Nephron (organoid): Measurements from ENCODE around the gene SLFN12.

ENCODE experiments used
- H3K27ac Mint-ChIP-seq, 3 experiments: 2 replicates each; pipeline ENCODE4 v1.8.0; 2020; ENCODE audit warnings: mixed read lengths in 3 of 3, mild to moderate bottlenecking in 2 of 3, moderate library complexity in 1 of 3
- H3K27me3 Mint-ChIP-seq: 2 replicates; pipeline ENCODE4 v1.8.0; 2021; ENCODE audit warnings: low read depth, mild to moderate bottlenecking, moderate library complexity, mixed read lengths
- H3K36me3 Mint-ChIP-seq: 2 replicates; pipeline ENCODE4 v1.8.0; 2020; ENCODE audit warnings: low read depth, mixed read lengths
- H3K4me1 Mint-ChIP-seq: 2 replicates; pipeline ENCODE4 v1.8.0; 2020; ENCODE audit warnings: mixed read lengths
- H3K4me3 Mint-ChIP-seq, 3 experiments: 2 replicates each; pipeline ENCODE4 v1.8.0; 2020; ENCODE audit warnings: mild to moderate bottlenecking in 3 of 3, mixed read lengths in 3 of 3, moderate library complexity in 2 of 3
- H3K9me3 Mint-ChIP-seq: 2 replicates; pipeline ENCODE4 v1.8.0; 2020; ENCODE audit warnings: mixed read lengths
- TF ChIP-seq, protein P1 (sequence below), 3 experiments: fragments of 200-600 bp; sonication (generic); IDR thresholded peaks; one replicate each; pipeline ENCODE4 v1.5.0; 2021; ENCODE audit warnings: antibody characterized with exemption in 3 of 3; ENCODE audit not compliant: unreplicated experiment in 3 of 3

Gene SLFN12

DNA sequence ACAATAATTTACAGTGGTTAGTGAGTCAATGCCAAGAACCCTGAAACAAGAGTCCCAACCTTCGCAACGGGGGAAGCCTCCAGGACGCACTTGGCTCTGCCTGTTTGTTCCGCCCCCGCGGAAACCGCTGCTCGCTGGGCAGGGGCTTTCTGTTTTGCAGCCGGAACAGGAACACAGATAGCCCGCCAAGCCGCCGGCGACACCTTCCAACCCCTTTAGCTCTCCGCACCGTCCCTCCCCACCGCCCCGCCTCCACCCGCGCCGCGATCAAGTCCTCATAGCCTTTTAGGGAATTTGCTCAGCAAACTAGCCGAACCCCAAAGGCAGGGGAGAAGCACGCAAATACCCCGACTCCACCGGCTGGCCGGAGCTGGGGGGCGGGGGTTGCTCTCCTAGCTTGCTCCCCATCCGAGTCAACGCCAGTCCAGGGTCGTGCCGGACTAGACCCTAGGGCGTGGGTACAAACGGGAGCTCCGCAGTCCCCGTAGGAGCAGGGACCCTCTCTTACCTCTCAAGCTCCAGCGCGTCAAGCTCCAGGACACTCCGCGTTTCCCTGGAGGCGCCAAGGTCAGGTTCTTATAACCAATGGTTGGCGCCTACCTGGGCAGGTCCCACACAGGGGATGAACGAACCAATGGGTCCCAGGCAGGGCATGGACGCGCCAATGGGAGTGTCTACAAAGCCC is 16.1 kb upstream of the SLFN12 start, which contains the start of gene SLFN13:
SLFN13 (minus strand) TSS at position 553 of the 685 bp plus-strand sequence. CDS start 3,086 bp downstream, outside the sequence.
- H3K27me3 Mint-ChIP-seq, result peaks cover 79% of the 10 kb centered on the region
- peak within 1 kb of the TSS; percentile 80 to 82 (median 82) for H3K4me3 Mint-ChIP-seq
- H3K27ac Mint-ChIP-seq, result peak within 1 kb of the TSS; percentile 42 to 73 (median 60)
- H3K9me3 Mint-ChIP-seq, result peaks cover 3% of the 10 kb centered on the region
- TF ChIP-seq, protein P1, sequence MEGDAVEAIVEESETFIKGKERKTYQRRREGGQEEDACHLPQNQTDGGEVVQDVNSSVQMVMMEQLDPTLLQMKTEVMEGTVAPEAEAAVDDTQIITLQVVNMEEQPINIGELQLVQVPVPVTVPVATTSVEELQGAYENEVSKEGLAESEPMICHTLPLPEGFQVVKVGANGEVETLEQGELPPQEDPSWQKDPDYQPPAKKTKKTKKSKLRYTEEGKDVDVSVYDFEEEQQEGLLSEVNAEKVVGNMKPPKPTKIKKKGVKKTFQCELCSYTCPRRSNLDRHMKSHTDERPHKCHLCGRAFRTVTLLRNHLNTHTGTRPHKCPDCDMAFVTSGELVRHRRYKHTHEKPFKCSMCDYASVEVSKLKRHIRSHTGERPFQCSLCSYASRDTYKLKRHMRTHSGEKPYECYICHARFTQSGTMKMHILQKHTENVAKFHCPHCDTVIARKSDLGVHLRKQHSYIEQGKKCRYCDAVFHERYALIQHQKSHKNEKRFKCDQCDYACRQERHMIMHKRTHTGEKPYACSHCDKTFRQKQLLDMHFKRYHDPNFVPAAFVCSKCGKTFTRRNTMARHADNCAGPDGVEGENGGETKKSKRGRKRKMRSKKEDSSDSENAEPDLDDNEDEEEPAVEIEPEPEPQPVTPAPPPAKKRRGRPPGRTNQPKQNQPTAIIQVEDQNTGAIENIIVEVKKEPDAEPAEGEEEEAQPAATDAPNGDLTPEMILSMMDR (IDR thresholded peaks at IDR 0.05; ENCODE audit: unreplicated experiment in 3 of 3), result no peak
- no peaks in the 10 kb centered on the region for H3K4me1 Mint-ChIP-seq
- no peaks in the 10 kb centered on the region for H3K36me3 Mint-ChIP-seq

DNA sequence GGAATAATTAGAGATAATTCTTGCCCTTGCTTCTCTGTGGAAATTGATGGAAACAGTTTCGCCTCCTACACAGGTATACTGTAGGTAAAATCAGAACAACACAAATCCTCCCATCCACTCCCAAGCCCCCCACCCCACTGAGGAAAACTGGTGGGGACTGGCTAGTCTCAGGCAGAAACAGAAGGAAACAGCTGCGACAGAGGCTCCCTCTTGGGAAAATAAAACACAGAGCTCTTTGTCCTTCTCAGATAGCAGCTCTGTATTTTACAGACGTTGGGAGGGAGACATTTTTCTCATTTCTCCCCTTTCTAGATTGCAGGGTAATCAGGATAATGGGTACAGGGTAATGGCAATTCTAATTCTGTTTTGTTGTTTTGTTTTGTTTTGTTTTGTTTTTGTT is 15.2 kb upstream of the SLFN12 start:
- peak overlapping the region; percentile 40 to 76 (median 65) for H3K4me3 Mint-ChIP-seq
- peak overlapping the region; percentile 42 to 73 (median 60) for H3K27ac Mint-ChIP-seq
- peaks cover 3% of the 10 kb centered on the region for H3K9me3 Mint-ChIP-seq
- H3K4me1 Mint-ChIP-seq, result no peaks in the 10 kb centered on the region
- TF ChIP-seq, protein P1 (IDR thresholded peaks at IDR 0.05; ENCODE audit: unreplicated experiment in 3 of 3), result no peak
- H3K27me3 Mint-ChIP-seq, result peaks cover 70% of the 10 kb centered on the region
- no peaks in the 10 kb centered on the region for H3K36me3 Mint-ChIP-seq

DNA sequence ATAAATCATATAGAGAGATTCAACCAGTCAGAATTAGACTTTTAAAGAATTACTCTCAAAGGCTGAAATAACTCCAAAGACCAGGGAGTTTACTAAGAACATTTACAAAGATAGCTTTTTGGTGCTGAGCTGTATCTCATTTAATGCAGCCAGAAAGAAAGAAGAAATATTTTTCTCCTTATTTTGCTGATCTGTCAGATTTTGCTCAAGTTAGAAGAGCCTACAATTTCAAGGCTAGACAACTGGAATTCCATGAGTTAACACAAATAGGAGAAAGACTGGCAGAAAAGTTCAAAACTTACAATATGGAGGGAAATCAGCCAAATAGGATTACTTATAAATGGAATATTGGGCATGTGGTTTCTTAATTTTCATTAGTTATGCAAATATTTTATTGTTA is 6.1 kb upstream of the SLFN12 start:
- peaks cover 8% of the 10 kb centered on the region for H3K4me1 Mint-ChIP-seq

DNA sequence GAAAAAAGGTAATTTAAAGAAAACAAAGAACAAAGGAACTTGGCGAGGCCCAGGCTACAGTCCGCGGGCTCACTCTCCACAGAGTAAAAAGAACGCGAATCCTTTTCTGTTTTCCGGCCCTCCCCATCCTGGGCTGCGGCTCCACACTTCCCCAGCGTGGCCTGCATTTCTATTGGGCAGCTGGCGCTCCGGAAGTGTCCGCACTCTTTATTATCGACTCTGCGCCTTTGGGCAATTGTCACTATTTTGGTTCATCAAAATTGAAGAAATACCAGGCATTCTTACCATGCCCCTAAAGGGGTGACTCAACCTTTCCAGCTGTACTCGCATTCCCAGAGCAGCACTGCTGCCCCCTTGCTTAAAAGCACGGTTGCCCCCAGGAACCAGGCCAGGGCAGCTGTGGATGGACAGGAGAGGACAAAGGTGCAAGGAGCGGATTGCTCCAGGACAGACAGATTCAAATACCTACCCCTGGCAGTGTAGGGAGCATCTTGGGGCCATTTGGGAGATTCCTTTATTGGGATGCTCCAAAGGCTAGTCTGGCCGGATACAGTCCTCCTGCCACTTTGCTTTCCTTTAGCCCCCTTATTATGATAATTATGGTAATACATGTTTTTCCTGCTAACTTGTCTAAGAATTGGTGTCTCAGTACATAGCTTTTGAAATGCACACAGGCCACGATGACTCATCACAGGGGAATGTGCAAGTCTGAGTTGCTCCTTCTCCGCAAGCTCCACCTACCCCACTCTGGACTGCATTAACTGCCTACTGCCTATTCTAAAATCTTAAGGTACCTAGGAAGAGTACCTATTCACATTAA is 985 bp upstream of the SLFN12 start:
- Mint-ChIP-seq H3K27me3 (peaks cover 14% of the 10 kb centered on the region), H3K9me3 (no peaks in the 10 kb centered on the region), H3K27ac (peak overlapping the region; percentile 92 to 98 (median 93)), H3K4me1 (peaks cover 16% of the 10 kb centered on the region), H3K4me3 (peak overlapping the region; percentile 74 to 86 (median 85)), H3K36me3 (no peaks in the 10 kb centered on the region)
- TF ChIP-seq, protein P1 (IDR thresholded peaks at IDR 0.05; ENCODE audit: unreplicated experiment in 3 of 3), result no peak

More for the DNA sequence above, 6.1 kb upstream of the SLFN12 start:
- H3K9me3 Mint-ChIP-seq, result no peaks in the 10 kb centered on the region
- H3K4me3 Mint-ChIP-seq, result no peak overlapping the region
- H3K27me3 Mint-ChIP-seq, result peaks cover 3% of the 10 kb centered on the region
- TF ChIP-seq, protein P1 (IDR thresholded peaks at IDR 0.05; ENCODE audit: unreplicated experiment in 3 of 3), result no peak
- no peaks in the 10 kb centered on the region for H3K36me3 Mint-ChIP-seq
- H3K27ac Mint-ChIP-seq, result no peak overlapping the region

DNA sequence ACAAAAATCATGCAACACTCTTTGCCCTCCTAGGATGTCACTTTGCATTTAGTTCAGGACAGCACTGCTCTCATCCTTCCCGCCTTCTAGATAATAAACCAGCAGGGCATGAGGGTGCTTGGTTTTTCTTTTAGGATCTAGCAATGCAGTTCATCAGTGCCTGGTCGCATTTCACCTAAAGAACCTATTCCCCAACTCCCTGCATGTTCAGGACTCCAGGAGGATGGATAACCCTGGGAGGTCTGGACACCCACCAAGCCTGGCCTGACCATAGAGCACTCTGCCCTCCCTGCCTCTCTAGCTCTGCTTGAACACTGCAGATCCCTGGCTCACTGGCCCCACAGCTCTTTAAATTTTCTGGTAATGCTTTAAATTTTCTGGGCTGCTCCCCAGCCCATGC is 2.6 kb downstream of the SLFN12 start:
- no peaks in the 10 kb centered on the region for H3K36me3 Mint-ChIP-seq
- no peak overlapping the region for H3K4me3 Mint-ChIP-seq
- TF ChIP-seq, protein P1 (IDR thresholded peaks at IDR 0.05; ENCODE audit: unreplicated experiment in 3 of 3), result no peak
- H3K9me3 Mint-ChIP-seq, result no peaks in the 10 kb centered on the region
- H3K27me3 Mint-ChIP-seq, result peaks cover 14% of the 10 kb centered on the region
- no peak overlapping the region for H3K27ac Mint-ChIP-seq
- peaks cover 16% of the 10 kb centered on the region for H3K4me1 Mint-ChIP-seq
